NCI-H1105 treated with DMSO at 0.1 percent for 48 hours (cell line): ENCODE results near the gene DPP6.

Experiments used
- DNase-seq: peaks from one replicate; lab custom pipeline; 2025; lab: John Stamatoyannopoulos, UW

DPP6 gene

GRCh38 chr7:154412105-154412504 is 359.9 kb downstream of the DPP6 start:
- no peak for DNase-seq

- no peak for DNase-seq
Measured at GRCh38 chr7:154415709-154416399, 363.7 kb downstream of the DPP6 start.

- DNase-seq: no peak
Measured at GRCh38 chr7:154416714-154417113, 364.5 kb downstream of the DPP6 start.

- no peak for DNase-seq
Measured at GRCh38 chr7:154419344-154419743, 367.1 kb downstream of the DPP6 start.

GRCh38 chr7:154423231-154423630 is 371.0 kb downstream of the DPP6 start:
- DNase-seq: peak; percentile 60

GRCh38 chr7:154424350-154424749 is 372.2 kb downstream of the DPP6 start:
- peak; percentile 81 for DNase-seq

- no peak for DNase-seq
Measured at GRCh38 chr7:154425271-154425670, 373.1 kb downstream of the DPP6 start.

GRCh38 chr7:154426778-154427177 is 374.6 kb downstream of the DPP6 start:
- no peak for DNase-seq

- DNase-seq: no peak
Measured at GRCh38 chr7:154427533-154427932, 375.3 kb downstream of the DPP6 start.

GRCh38 chr7:154429666-154430404 is 377.6 kb downstream of the DPP6 start:
- DNase-seq: no peak

- no peak for DNase-seq
Measured at GRCh38 chr7:154430640-154431039, 378.4 kb downstream of the DPP6 start.

GRCh38 chr7:154431045-154431444 is 378.8 kb downstream of the DPP6 start:
- DNase-seq: no peak

GRCh38 chr7:154433632-154434598 is 381.7 kb downstream of the DPP6 start:
- no peak for DNase-seq

GRCh38 chr7:154436560-154436959 is 384.4 kb downstream of the DPP6 start:
- DNase-seq: no peak

- DNase-seq: no peak
Measured at GRCh38 chr7:154437234-154437633, 385.0 kb downstream of the DPP6 start.

GRCh38 chr7:154438571-154439367 is 386.6 kb downstream of the DPP6 start:
- DNase-seq: no peak

- no peak for DNase-seq
Measured at GRCh38 chr7:154440058-154440457, 387.9 kb downstream of the DPP6 start.

- no peak for DNase-seq
Measured at GRCh38 chr7:154440651-154441050, 388.5 kb downstream of the DPP6 start.

GRCh38 chr7:154441811-154442210 is 389.6 kb downstream of the DPP6 start:
- no peak for DNase-seq

- DNase-seq: no peak
Measured at GRCh38 chr7:154442939-154443338, 390.7 kb downstream of the DPP6 start.

- no peak for DNase-seq
Measured at GRCh38 chr7:154450451-154450850, 398.3 kb downstream of the DPP6 start.
